HuH-7 (cell line): Measurements from ENCODE around the gene CTNNBL1.
"Not testable (repeated sequence)": the region's sequence is repeated elsewhere in the genome, so short reads cannot be mapped to it uniquely, and the experiment has no call there.

Source experiments
- DNase-seq: peaks from one replicate; pipeline ENCODE4 v3.0.0; 2011; ENCODE audit warnings: low spot score

CTNNBL1 gene

DNA sequence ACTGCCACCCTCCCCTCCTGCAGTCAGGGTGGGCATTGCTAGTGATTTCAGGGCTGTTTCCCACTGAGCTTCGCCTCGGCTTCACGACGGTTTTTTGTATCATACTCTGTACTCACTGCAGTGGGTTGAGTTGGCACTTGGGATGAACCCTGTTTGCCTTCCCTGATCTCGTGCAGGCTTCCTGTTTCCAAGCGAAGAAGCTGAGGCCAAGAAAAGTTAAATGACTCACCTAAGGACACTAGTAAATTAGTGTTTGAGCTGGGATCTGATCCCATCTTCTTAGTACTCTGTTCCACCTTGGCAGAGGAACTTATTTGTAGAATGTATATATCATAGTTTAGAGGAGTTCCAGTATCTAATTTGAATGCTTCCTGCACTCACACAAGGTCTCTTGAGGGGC is 158.8 kb downstream of the CTNNBL1 start:
- no peak for DNase-seq

DNA sequence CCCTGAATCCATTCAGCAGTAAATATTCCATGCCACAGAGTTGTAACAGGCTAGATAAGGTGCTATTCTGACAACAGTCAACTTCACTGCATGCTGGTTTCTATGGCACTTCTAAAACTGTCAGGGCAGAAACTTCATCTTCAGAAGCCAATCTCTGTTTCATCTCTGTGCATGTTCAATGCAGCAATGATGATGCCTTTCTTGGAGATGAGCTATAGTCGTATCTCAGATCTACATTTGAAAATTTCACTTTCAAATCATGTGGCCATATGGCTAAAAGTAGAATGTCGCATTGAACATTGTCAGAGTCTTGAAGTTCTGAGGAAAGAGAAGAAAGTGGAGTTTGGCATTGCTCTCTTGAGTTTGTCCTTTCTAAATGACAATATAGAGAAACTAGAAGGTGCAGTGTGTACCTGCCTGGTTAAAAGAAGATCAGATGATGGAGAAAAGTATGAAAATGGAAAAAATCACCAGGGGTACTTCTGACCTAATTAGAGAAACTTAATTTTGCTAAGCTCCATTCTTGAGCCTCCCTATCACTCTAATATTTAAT is 160.1 kb downstream of the CTNNBL1 start:
- DNase-seq: no peak

GRCh38 chr20:37856034-37856433 is 162.2 kb downstream of the CTNNBL1 start:
- not testable (repeated sequence) for DNase-seq

DNA sequence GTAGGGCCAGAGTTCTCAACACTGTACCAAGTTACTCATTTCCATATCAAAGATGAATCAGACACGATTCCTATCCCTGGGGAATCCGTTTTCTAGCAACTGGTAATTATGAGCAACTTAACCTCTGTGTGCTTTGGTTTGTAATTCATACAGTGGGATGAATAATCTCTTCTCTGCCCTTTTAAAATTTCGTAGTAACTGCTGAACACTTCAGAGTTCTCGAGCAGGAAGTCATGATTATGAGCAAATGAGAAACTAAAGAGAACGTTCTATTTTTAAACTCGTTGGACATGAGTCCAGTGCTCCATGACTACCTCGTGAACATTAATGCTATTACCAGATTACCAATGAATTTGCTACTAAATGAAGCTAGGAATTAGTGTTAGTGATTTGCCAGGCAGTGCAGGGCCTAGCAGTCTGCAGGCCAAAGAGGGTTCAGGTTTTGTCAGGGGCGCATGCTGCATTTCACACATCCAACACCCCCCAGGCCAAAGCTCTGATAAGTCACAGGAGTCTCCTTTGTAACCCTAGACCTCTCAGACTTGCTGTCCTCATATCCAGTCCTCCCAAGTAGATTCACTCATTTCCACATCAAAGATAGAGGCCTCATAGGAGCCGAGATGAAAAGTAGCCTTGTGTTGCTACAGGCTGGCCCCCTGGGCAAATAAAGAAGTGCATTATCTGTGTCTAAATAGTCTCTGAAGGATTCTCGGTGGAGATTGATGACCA is 163.3 kb downstream of the CTNNBL1 start:
- no peak for DNase-seq

DNA sequence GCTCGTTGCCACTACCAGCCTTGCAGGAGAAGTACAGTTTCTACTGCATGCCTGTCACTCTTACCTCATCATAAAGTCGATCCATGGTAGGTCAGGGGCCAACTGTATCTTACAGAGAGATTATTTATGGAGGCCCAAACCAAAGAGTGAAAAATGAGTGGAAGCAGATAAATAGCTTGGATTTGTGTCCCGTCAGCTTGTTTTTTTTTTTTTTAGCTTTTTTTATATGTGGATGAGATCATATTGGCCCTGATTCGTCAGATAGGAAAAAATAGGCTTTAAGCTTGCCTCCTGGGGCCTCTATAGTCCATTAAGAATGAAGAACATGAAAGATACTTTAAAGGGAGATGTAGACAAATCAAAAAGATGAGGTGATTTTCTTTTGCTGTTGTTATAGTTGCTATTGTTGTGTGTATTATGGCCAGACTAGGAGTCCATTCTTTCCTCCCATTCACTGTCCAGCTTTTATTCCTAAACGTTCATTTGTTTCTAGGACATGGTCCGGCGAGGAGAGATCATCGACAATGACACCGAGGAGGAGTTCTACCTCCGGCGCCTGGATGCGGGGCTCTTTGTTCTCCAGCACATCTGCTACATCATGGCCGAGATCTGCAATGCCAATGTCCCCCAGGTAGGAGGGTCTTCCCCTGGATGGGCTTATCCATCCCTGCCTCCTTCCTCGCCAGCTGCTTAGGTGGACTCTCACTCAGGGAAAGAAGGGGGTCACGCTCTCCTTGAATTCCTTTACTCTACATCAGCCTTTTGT is 165.8 kb downstream of the CTNNBL1 start:
- no peak for DNase-seq

- no peak for DNase-seq
Measured at GRCh38 chr20:37863289-37863688, 169.5 kb downstream of the CTNNBL1 start.

- no peak for DNase-seq
Measured at GRCh38 chr20:37864298-37864697, 170.5 kb downstream of the CTNNBL1 start.

DNA sequence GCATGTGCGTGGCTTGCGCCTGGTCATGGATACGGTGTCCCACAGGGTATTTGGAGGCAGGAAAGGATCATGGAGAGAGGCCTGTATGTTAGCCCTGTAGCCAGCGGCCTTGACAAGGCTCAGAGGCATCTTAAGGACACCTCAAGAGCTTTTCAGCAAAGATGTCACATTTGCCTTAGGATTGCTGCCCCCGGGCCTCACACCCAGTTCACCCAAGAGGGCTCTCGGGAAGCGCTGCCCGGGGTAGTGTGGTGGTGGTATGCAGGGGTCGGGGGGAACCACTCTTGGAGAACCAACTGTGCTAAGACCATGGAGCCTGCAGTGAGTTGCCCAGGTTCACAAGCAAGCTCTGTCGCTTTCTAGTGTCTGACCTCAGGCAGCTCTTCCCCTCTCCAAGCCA is 172.2 kb downstream of the CTNNBL1 start:
- DNase-seq: no peak

DNA sequence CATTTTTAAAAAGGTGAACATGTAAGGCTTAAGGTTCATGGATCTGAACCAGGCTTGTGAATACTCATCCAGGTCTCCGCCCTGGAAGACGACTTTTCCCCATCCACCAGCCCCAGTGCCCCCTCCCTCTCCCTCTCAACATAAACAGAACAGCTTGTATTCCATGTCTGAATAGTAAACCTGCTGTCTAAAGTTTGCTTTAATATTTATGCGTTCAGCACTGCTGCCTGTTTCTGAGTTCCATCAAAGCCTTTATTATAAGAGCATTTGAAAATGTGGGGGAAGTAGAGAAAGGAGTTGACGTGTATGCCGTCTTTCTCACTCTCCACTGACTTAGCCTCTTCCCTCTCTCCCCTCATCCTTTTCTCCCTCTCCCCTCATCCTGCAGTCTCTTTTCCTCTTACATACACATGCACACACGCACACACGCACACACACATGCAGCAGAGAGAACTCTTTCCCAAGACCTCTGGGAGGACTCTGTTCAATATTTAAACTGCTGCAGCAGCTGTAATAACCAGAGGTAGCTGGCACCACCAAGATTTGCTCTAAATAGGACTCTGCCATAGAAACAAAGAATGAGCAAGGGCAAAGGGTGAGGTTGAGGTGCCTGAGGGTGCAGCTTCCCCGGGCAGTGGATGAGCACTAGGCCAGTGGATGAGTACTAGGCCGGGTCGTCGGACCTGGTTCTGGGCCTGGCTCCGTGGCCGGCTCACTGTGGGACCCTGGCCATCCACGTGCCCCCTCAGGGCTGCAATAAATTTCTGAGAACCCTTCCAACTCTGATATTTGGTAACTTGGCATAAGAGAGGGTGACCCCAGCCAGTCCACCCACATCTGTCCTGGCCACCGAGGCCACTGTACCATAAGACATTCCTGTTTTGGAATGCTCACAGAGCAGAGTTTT is 173.7 kb downstream of the CTNNBL1 start:
- DNase-seq: no peak

DNA sequence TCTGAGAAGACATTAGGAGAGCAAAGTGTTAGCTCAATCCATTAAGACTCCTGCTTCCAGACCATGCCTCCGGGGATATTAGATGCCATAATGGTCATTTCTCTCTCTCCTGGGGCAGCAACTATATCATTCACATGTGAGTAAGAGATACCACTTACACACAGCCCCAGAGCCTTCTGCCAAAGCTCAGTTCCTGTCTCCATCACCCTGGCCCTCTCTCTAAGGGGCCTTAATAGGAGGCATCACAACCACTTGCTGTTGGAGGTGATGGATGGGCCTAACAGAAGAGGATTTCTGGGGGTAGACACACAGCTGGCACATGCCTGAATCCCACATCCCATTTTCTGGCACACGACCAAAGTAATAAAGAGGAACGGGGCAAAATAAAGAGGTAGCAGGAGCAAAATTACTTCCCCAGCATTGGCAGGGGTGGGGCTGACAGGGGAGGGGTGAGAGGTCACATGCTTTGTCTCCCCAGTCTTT is 175.1 kb downstream of the CTNNBL1 start:
- DNase-seq: no peak

- DNase-seq: no peak
Measured at GRCh38 chr20:37869334-37869861, 175.6 kb downstream of the CTNNBL1 start.

- no peak for DNase-seq
Measured at GRCh38 chr20:37870294-37870693, 176.5 kb downstream of the CTNNBL1 start.

GRCh38 chr20:37871751-37872150 is 177.9 kb downstream of the CTNNBL1 start:
- DNase-seq: no peak

GRCh38 chr20:37872161-37872560 is 178.3 kb downstream of the CTNNBL1 start:
- DNase-seq: no peak

DNA sequence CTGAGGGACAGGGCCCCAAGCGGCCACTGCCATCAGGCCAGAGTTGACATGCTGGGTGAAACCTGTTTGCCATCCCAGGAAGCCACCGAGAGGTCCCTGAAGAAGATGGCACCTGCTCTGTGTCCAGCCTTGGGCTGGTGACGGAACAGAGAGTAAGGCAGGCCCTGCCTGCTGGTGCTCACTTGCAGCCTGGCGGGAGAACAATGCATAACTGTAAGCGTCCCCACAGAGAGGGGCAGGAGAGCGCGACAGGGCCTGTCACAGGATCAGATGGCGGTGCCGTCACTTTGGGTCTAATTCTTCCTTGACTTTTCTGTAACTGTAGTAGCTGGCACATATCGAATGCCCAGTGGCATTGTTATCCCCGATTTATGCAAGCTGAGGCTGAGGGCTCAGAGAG is 180.1 kb downstream of the CTNNBL1 start:
- no peak for DNase-seq

DNA sequence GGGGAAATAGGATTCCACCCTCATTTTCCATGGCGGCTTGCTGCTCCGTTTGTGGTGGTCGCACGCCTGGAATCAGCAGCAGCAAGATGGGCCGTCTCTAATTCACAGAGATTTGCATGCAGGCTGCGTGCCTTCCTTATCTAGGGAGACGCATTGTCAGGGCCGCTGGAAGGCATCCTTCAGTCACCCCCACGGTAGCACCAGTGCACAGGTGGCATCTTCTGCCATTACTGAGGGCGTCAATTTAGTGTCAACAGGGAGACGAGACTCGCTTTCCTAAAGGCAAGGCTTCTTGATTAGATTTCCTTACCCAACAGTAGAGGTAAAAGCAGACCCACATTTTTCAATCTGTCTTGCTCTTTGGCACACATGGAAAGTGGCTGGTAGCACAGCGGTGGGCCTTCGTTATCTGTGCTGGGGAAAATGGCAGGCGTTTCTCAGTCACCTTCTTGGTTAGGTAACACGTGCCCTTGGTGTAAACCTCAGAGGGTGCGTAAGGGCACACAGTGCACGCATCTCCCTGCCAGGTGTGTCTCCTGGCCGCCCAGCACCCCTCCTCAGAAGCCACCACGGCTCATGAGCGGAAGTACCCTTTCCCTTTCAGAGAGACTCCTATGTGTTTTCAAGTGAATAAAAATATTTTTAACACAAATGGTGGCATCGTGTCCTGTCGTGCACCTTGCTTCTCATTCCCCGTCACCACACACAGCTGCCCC is 181.8 kb downstream of the CTNNBL1 start:
- no peak for DNase-seq

DNA sequence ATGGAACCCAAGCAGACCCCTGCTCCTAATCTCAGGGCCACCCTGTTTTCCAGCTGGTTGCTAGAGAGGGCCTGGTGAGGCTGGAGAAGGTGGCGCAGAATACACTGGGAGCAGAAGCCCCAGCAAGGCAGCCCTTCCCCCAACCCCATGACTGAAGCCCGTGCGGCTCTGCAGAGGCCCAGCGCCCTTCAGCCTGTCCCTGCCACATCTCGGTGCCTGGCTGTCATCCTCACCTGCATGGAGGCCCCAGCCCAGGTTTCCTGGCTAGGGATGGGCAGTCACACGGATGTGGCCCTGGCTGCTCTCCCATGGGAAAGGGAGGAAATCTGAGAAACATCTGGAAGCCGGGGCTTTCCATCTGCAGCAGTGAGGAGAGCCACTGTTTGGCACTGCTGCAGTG is 183.0 kb downstream of the CTNNBL1 start:
- DNase-seq: no peak

DNA sequence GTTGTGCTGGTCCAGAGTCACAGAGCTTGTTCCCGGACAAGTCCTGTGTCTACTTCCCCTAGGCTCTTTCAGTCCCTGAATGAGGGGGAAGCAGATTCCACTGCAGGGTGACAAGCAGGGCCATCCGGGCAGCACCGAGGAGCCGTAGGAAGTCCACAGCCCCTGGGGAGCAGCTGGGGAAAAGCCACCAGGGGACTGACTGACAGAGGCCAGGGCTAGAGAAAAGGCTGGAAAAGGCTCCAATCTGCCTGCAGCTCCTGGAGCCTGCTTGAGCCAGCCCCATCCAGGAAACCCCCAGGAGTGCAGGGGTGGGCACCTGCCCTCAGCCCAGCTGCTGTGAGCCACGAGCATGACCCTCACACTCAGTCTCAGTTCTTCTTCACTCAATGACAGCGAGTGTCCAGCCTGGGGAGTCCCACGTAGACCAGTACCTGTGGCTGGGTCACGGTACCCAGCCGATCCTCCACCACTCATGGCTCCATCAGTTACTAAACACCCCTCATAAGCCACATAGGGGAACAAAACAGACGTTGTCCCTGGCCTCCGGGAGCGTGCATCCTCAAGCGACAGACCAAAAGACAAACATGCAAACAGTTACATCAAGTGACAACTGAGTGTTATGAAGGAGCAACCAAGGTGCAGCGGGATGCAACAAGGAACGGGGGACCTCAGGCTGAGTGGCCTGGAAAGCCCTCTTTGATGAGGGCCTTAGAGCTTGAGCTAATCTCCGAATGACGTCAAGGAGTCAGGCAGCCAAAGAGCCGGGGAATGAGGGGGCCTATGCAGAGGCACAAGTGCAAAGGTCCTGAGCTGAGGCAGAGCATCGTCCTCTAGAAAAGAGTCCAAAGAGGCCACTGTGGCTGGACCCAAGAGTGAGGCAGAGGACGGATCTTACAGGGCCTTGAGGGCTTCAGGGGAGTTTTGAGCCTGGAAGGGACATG is 184.3 kb downstream of the CTNNBL1 start:
- no peak for DNase-seq

- DNase-seq: no peak
Measured at GRCh38 chr20:37878835-37879599, 185.2 kb downstream of the CTNNBL1 start.
